K562 (cell line): Measurements from ENCODE around the gene RPS15A. TPM values are rescaled to one million over a fixed set of nuclear protein-coding genes. Genes with fewer than 3 reads are reported as not detected.
A peak's percentile ranks its signal among the peaks of the same experiment; 100 is the strongest.

Experiments used
- CEBPZ ChIP-seq: fragments of 150-350 bp; IDR thresholded peaks from 2 replicates; pipeline ENCODE4 v1.6.1; 2014; ENCODE audit warnings: low read depth, mild to moderate bottlenecking, low read length, borderline replicate concordance
- CREB3 ChIP-seq: fragments of 450-650 bp; conservative IDR thresholded peaks from 2 replicates; pipeline ENCODE4 v1.6.1; 2016; ENCODE audit warnings: missing genetic modification characterization, low read depth, mild to moderate bottlenecking, missing compliant biosample characterization, moderate library complexity
- FOXO4 ChIP-seq: fragments of 450-650 bp; formaldehyde crosslinking; IDR thresholded peaks from 2 replicates; pipeline ENCODE4 v1.4.0; 2020; ENCODE audit warnings: mild to moderate bottlenecking, moderate library complexity
- LEF1 ChIP-seq: fragments of 450-650 bp; IDR thresholded peaks from 2 replicates; pipeline ENCODE4 v1.6.1; 2016; ENCODE audit warnings: mild to moderate bottlenecking
- MAFG ChIP-seq: fragments of 450-650 bp; conservative IDR thresholded peaks from 2 replicates; pipeline ENCODE4 v1.6.1; 2016; ENCODE audit warnings: missing genetic modification characterization, missing compliant biosample characterization
- NFXL1 ChIP-seq: fragments of 450-650 bp; formaldehyde crosslinking; IDR thresholded peaks from 2 replicates; pipeline ENCODE4 v1.4.0; 2021; ENCODE audit warnings: mild to moderate bottlenecking
- NUFIP1 ChIP-seq: fragments of 450-650 bp; IDR thresholded peaks from 2 replicates; pipeline ENCODE4 v1.6.1; 2018; ENCODE audit not compliant: partially characterized antibody
- PCBP1 ChIP-seq: fragments of 200-400 bp; formaldehyde crosslinking; IDR thresholded peaks from 2 replicates; pipeline ENCODE4 v1.6.1; 2018; ENCODE audit warnings: mild to moderate bottlenecking, low read depth, low read length; ENCODE audit not compliant: poor library complexity, severe bottlenecking
- PCBP2 ChIP-seq: fragments of 200-400 bp; formaldehyde crosslinking; IDR thresholded peaks from 2 replicates; pipeline ENCODE4 v1.6.1; 2018; ENCODE audit warnings: low read length, low read depth, mild to moderate bottlenecking, moderate library complexity; ENCODE audit not compliant: poor library complexity, severe bottlenecking
- PHB ChIP-seq: fragments of 250-450 bp; sonication (Bioruptor Pico); IDR thresholded peaks from 2 replicates; pipeline ENCODE4 v1.5.0; 2021
- POLR2H ChIP-seq: IDR thresholded peaks from 2 replicates; pipeline ENCODE4 v1.6.1; 2016; ENCODE audit warnings: missing genetic modification characterization, low read depth, mild to moderate bottlenecking, control low read depth, missing compliant biosample characterization, moderate library complexity
- POLR3A ChIP-seq: IDR thresholded peaks from 2 replicates; pipeline ENCODE4 v1.6.1; 2011; ENCODE audit warnings: borderline replicate concordance, mild to moderate bottlenecking, moderate library complexity; ENCODE audit not compliant: insufficient read length, insufficient read depth; ENCODE audit errors: extremely low read depth
- SETDB1 ChIP-seq: IDR thresholded peaks from one replicate; pipeline ENCODE4 v1.6.1; 2012; ENCODE audit warnings: low read length, control low read depth, inconsistent platforms
- SMARCA5 ChIP-seq: fragments of 450-650 bp; IDR thresholded peaks from 2 replicates; pipeline ENCODE4 v1.6.1; 2016
- THRB ChIP-seq: fragments of 450-650 bp; formaldehyde crosslinking; conservative IDR thresholded peaks from 2 replicates; pipeline ENCODE4 v1.4.0; 2022; ENCODE audit warnings: mild to moderate bottlenecking, missing genetic modification characterization
- ZNF263 ChIP-seq: sonication (generic); formaldehyde crosslinking; IDR thresholded peaks from 2 replicates; pipeline ENCODE4 v1.8.0; 2022; ENCODE audit warnings: mild to moderate bottlenecking, missing genetic modification reagents, borderline replicate concordance
- ZNF280B ChIP-seq: fragments of 250-450 bp; sonication (Bioruptor Pico); IDR thresholded peaks from 2 replicates; pipeline ENCODE4 v1.5.1; 2021; ENCODE audit warnings: mild to moderate bottlenecking
- ZNF77 ChIP-seq: fragments of 250-450 bp; sonication (Bioruptor Pico); IDR thresholded peaks from 2 replicates; pipeline ENCODE4 v1.5.0; 2020
- ZSCAN29 ChIP-seq: fragments of 450-650 bp; IDR thresholded peaks from 2 replicates; pipeline ENCODE4 v1.6.1; 2017
- polyA plus RNA-seq, 8 experiments: library from polyadenylated mRNA; depleted of rRNA in 4 of 8; stranded (reverse) in 5 of 8; unstranded in 3 of 8; fragments of >200 nt; fragmentation: Nextera tagmentation in 2 of 8; fragmentation: Illumina TruSeq in 1 of 8; extraction: Ambion mirVana in 2 of 8; extraction: Trizol in 1 of 8; gene quantifications; 2 replicates each; pipeline versions ENCODE4 v1.2.1 to v1.2.3, GENCODE V29; 2011 to 2014; ENCODE audit warnings: inconsistent platforms in 1 of 8, missing spikeins in 1 of 8
- total RNA-seq, 7 experiments: library from RNA; depleted of rRNA in 6 of 7; stranded (reverse); fragments of >200 nt in 6 of 7; fragmentation: Illumina TruSeq in 2 of 7; extraction: Trizol in 2 of 7; gene quantifications; 2 replicates each; pipeline versions ENCODE4 v1.2.1 to v1.2.3, GENCODE V29; 2011 to 2021; ENCODE audit warnings: low replicate concordance in 1 of 7

Gene RPS15A
- total and polyA plus RNA-seq, 9 of the 15 experiments (the other 6 are each of a cell fraction or from before 2014, with no cell fraction given): 1,397 to 5,474 (median 2,798) TPM

GRCh38 chr16:18789850-18790706 is at the start of gene RPS15A (continued):
- TF ChIP-seq CEBPZ (no peak; the same call in 1 of the 2 replicates), SETDB1 (no peak), MAFG (tag) (no peak), PCBP2 (no peak), ZSCAN29 (no peak), FOXO4 (no peak), PHB (CRISPR knock-in tag) (no peak), POLR3A (no peak), PCBP1 (peak; percentile 78), NUFIP1 (no peak), ZNF280B (CRISPR knock-in tag) (no peak), POLR2H (tag) (peak; percentile 96), SMARCA5 (no peak), THRB (CRISPR knock-in tag) (no peak; the same call in 1 of the 2 replicates), LEF1 (no peak), NFXL1 (CRISPR knock-in tag) (no peak), ZNF263 (CRISPR knock-in tag) (peak; percentile 95), ZNF77 (no peak), CREB3 (tag) (no peak)
